ENCODE data around the gene RAB35.
"Not testable (repeated sequence)": the region's sequence is repeated elsewhere in the genome, so short reads cannot be mapped to it uniquely, and the experiment has no call there.

The RAB35 gene

DNA sequence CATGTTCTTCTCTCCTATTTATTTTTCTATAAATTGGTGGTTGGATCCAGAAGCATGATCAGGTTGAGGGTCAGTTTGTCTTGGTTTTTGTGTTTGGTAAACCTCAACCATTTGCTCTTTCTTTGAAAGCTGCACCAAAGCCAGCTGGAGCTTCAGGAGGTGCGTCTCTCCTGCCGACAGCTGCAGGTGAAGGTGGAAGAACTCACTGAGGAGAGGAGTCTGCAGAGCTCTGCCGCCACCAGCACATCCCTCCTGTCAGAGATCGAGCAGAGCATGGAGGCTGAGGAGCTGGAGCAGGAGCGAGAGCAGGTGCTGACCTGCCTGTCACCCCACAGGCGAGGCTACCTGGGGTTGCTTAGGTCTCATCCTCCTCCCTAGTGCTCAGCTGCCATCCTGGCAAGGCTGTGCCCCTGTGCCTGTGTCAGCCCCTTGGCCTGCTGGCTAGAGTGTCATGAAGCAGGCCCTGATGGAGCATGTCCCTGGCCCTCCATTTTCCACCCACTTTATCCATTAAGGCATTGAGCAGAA, 45.0 kb downstream of the RAB35 start:
- intact Hi-C loops (cut with DNase I) = no loop called here
- peak in 1 of 42 donors; percentile 18 for DNase-seq

DNA sequence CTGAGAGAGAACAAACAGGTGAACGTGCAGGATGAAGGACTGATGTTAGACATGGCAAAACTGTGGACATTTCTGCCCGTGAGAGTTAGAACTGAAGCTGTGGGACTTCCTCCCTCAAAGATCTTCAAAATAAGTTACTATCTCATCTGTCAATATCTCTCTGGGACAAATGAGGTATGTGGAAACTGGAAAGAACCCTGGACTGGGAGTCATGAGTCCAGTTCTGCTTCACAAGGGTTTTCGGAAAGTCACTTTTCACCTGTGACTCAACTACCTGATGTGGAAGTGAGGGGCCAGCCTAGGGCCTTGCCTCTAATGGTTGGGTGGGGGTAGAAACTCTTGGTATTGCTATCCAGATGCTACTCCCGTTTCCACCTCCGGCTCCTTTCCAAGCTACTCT, 47.3 kb downstream of the RAB35 start:
- DNase-seq = no peak
- intact Hi-C loops (cut with DNase I) = no loop called here

DNA sequence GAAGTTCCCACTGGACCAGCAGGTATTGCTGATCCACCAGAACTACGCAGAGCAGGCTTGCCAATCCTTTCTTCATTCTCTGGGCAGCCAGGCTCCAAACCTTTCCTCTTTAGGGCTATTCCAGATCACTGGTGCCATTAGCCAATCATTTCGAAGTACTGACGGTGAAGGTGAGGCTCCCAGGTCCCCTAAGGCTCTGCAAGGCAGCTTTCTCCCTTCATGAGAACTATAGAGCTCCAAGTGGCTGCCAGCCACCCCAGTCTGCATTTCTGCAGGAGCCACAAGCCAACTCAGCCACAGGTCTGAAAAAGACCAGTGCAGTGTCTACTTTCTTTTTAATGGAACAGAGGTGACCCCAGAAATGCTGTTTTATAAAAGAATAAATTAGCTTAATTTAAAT, 48.7 kb downstream of the RAB35 start:
- intact Hi-C loops (cut with DNase I) = no loop called here

DNA sequence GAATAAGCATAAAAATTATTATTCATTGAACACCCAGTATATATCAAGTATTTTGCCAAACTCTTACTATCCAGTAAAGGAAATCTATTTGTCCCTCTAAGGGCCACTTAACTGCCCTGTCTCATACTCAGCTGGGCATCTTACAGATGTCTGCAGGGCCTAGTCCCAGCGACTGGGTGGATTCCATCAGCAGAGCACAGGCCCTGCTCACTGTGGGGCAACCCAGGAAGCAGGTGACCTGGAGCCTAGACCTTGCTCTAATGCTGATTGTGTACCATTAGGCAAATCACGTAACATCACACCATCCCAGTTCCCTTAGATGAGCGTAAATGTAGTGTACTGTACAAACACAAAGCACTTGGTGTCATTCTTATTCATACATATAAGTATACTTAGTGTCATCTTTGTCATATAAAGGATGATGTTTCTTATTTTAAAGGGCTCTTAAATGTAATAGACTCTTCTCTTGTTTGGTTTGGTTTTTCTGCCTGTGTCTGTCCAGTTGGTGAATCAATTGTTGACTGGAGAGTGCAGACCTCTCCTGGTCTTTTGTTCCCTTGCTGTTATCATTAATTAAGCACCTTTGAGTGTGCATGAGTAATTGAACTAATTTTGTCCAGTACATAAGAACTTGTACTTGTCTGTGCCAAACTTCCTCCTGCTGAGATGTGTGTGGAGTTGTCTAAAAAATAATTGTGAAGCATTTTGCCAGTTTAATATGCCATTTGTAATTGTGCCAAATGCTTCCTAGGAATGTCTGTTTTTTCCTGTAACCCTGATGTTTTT, 49.3 kb downstream of the RAB35 start:
- DNase-seq = no peak
- intact Hi-C loops (cut with DNase I) = no loop called here

More for the DNA sequence above, 48.7 kb downstream of the RAB35 start:
- no peak for DNase-seq

DNA sequence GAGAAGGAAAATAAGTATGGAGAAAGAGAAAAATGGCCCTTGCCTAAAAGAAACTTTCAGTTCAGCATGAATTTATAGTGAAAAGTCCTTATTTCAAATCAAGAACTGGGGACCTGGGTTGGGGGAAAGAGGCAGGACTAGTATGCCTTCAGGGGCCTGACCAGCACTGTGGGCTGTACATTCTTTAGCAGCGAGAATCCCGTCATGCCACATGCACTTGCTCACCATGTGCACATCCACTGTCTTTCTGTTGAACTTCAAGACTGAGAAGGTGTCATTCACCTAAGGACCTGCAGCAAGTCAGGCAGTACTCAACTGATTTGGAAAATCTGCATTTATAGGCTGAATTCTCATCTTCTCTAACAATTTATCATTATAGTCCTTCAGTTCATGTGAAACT, 50.2 kb downstream of the RAB35 start:
- no peak for DNase-seq
- intact Hi-C loops (cut with DNase I) = no loop called here

GRCh38 chr12:120065472-120065871, 51.1 kb downstream of the RAB35 start:
- DNase-seq = no peak
- intact Hi-C loops (cut with DNase I) = no loop called here

DNA sequence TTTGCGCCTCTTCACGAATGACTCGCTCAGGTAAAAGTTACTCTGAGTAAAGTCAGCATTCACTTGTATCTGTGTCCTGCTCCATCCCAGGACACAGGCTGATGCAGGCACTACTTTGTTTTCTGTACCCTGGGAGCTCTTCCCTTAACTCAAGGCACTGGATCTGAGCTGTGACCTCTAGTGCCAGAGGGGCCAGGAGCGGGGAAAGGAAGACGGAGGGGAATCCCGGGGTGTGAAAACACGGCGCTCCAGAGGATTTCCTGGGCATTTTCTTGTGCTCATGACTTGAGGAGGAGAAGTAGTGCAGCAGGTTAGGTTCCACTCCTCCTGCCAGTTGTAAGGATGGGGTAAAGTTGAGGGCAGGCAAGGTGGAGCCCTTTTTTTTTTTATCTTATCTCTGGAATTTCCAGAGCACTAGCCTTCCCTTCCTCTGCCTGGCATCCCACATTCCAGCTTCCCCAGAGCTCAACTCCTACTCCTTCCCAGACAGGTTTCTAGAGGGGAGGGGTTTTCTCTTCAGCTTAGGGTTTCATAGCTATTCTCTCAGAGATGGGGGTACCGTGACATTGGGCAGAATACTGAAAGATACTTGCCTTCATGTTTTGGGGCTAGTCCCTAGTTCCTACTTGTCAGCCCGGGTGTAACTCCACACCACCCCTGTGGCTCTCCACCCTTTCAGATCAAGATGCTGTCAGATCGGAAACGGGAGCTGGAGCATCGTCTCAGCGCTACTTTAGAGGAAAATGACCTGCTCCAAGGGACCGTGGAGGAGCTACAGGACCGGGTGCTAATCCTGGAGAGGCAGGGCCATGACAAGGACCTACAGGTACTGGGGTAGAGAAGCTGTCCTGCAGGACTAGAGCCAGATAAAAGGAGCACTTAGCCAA, 52.3 kb downstream of the RAB35 start:
- DNase-seq = no peak
- intact Hi-C loops (cut with DNase I) = no loop called here

DNA sequence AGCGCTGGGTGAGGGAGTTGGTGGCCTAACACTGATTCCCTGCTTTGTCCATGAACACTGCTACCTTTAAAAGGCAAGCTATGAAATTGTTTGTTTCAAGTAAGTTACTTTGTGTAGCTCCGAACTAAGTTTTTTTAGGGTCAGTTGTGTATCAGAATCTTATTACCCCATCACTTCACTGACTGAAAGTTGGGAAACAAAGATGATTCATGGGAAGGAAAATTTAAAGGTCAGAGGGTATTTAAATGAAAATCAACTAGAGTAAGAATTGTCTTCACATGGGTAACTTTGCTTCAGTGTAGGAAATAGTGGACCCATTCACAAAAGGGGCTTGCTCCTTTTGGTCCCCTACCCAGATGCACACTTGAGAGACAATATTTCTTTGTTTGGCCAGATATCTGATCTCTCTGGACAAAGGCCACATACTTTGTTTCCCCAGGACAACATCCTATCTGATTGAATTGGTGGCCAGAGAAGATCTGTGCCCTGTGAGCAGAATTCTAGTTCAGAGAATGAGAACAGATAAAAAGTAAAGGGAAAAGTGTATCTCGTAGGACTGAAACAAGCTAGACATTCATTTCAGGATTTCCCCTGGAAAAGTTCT, 53.5 kb downstream of the RAB35 start:
- intact Hi-C loops (cut with DNase I) = no loop called here
- no peak for DNase-seq

- DNase-seq = no peak
- intact Hi-C loops (cut with DNase I) = no loop called here
Observed at GRCh38 chr12:120061575-120062214, 54.9 kb downstream of the RAB35 start.

DNA sequence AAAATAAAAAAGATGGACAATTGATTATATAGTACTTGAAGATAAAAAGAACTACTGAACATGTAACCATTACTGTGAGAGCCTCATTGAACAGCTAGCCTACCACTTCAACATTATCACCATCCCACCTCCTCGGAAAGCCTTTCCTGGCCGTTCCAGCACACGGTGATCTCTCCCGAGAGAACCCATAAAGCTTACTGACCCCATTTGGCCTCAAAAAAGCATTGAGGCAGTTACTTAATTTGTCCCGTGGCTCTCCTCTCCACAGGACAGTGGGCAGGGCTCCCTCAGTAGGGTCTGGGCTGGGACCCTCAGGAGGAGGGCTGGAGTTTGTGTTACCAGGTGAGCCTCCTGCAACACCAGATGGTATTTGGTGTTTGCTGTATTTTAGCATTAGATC, 55.8 kb downstream of the RAB35 start:
- no peak for DNase-seq
- intact Hi-C loops (cut with DNase I) = no loop called here

DNA sequence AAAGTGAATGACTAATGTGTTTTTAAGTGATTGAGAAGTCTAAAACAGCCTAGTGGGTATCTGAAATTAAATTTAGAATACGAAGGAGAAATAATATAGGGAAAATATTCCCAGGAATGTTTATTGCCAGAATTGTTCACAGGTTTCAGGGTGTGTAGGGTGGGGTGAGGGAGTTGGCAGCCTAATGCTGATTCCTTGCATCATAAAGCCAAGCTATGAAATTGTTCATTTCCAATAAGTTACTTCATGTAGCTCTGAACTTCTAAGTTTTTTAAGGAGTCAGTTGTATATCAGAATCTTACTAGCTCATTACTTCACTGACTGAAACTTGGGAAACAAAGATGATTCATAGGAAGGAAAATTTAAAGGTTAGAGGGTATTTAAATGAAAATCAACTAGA, 56.4 kb downstream of the RAB35 start:
- no peak for DNase-seq
- intact Hi-C loops (cut with DNase I) = no loop called here

DNA sequence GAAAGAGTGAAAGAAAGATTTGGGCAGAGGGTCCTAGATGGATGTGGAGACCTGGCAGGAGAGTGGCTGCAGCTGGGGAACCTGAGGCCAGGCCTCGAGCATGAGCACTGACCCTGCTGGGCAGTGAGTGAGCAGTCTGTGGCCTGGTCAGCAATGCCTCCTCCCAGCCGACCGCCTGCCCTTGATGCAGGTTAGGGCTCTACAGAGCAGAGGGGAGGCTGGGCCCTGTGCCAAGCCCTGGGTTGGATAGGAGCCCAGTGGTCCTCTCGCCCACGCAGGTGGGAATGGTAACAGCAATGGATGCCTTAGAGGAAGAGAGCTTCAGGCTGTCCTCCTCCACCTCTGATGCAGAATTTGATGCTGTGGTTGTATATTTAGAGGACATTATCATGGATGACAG, 59.8 kb downstream of the RAB35 start:
- intact Hi-C loops (cut with DNase I) = no loop called here
- DNase-seq = no peak

DNA sequence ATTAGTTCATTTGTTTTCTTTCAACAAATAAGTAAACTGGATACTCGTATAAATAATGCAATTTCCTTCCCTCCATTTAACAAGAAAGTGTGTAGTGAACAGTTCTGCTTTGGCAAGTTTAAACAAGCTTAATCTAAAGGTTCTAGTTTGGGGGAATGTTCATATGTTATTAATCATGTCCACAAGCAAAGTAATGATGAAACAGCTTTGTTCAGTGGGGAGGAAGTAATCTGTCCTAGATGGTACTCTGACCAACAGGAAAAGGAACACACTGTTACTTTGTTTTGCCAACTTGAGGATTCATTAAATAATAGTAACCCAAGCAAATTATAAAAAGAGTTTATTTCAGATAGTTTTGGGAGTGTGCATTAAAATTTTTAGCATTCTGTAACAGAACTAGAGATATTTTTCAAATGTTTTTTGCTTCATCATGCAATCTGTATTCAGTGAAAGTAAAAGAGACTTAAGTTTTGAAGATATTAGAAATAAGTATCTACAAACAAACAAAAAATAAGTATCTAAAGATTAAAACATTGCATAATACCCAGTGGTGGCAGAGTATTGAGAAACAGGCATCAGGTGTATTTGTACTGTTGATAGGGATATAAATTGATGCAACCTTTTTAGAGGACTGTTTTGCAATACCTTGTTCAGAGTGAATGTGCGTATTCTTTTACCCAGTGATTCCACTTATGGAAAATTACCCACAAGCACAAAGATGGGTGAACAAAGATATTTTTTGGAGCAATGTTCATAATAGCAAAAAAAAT, 61.1 kb downstream of the RAB35 start:
- intact Hi-C loops (cut with DNase I) = no loop called here
- DNase-seq = no peak

DNA sequence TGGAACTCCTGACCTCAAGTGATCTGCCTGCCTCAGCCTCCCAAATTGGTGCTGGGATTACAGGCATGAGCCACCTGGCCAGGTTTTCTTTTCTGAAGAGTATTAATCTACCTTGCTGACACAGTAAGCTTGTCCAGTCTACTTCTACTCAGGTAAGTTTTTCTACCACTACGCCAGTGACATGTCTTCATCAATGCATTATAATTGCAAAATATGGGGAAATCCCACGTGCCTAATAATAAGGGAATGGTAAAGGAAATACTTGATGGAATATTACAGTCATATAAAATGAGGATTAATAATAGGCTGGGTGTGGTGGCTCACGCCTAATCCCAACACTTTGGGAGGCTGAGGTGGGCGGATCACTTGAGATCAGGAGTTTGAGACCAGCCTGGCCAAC, 62.3 kb downstream of the RAB35 start:
- intact Hi-C loops (cut with DNase I) = no loop called here
- no peak for DNase-seq

DNA sequence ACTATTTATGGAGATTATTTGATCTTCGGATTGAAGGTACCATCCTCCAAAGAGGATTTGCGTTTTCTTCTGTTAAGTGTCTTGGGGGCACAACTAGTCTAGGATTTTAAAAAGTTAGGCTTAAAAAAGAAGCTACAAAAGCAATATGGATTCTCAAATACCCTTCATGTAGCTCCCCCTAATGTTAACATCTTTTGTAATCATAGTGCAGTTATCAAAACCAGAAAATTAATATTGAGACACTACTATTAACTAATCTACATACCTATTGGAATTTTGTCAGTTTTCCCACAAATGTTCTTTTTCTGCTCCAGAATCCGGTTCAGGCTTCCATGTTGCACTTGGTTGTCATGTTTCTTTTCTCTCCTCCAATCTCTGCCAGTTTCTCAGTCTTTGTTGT, 65.0 kb downstream of the RAB35 start:
- DNase-seq = no peak
- intact Hi-C loops (cut with DNase I) = no loop called here

GRCh38 chr12:120049426-120049825, 67.1 kb downstream of the RAB35 start:
- intact Hi-C loops (cut with DNase I) = no loop called here
- DNase-seq = no peak

DNA sequence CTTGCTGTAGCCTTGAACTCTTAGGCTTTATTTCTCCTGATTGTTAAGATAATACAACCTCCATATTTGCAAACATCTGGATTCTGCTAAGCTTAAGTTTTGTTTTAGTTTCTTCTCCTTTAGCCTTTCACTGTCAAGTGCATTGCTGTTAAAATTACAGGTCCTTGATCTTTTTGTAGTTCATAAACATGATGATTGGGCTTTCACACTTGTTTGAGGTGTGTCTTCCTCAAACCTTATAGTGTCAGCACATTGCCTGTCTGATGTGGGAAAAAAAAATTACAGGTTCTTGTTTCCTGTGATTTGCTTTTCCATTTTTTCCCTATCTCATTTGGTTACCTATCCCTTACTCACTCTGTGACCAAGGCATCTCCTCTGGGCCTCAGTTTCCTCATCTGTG, 68.3 kb downstream of the RAB35 start:
- DNase-seq = no peak
- intact Hi-C loops (cut with DNase I) = no loop called here

DNA sequence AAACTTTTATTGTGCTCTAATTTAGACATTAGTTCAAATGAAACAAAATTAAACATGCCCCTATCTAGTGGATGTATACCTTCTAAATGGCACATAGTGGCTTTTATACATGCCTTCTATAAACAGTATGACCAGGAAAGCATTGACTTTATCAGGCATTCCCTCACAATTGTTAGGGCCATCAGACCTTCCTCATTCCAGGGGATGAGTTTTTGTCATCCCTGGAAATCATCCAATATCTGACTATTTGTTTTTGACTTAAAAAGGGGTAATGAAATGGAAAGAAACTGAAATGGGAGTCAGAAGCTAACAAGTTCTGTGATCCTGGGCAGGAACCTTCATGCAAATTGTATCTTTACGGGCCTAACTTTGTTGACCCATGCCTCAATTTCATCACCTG, 69.5 kb downstream of the RAB35 start:
- no peak for DNase-seq
- intact Hi-C loops (cut with DNase I) = no loop called here

GRCh38 chr12:120045367-120045766, 71.2 kb downstream of the RAB35 start:
- intact Hi-C loops (cut with DNase I); DNase-seq: not testable (repeated sequence)

All from head of caudate nucleus (tissue), 42 donors.